Transverse colon (tissue), 4 donors: ENCODE measurements around the gene PPM1H. TPM values are rescaled to one million over a fixed set of nuclear protein-coding genes. Genes with fewer than 3 reads are reported as not detected.

Experiments used
- DNase-seq: peaks from one replicate; pipeline ENCODE4 v3.0.0-alpha.2; 2019
- H3K27ac ChIP-seq, 4 donors: fragments of 200-600 bp; sonication (generic); 2 replicates each; pipeline ENCODE4 v1.5.1; 2016 to 2018; ENCODE audit warnings: inconsistent platforms in 4 of 4
- H3K27me3 ChIP-seq: fragments of 200-600 bp; sonication (generic); 2 replicates; pipeline ENCODE4 v1.5.1; 2017; ENCODE audit warnings: inconsistent platforms
- H3K36me3 ChIP-seq, 4 donors: fragments of 200-600 bp; sonication (generic); 2 replicates each; pipeline ENCODE4 v1.5.1; 2017 to 2019; ENCODE audit warnings: inconsistent platforms in 4 of 4
- H3K4me1 ChIP-seq, 4 donors: fragments of 200-600 bp; sonication (generic); 2 replicates each; pipeline ENCODE4 v1.5.1; 2017 to 2020; ENCODE audit warnings: inconsistent platforms in 4 of 4
- H3K4me3 ChIP-seq, 4 donors: fragments of 200-600 bp; sonication (generic); 1 replicate in 1 of 4; 2 replicates in 3 of 4; pipeline versions ENCODE4 v1.5.1 to v1.6.1; 2017 to 2019; ENCODE audit warnings: inconsistent platforms in 4 of 4
- H3K9me3 ChIP-seq, 2 donors: fragments of 200-600 bp; sonication (generic); 2 replicates each; pipeline ENCODE4 v1.5.1; 2017 to 2019; ENCODE audit warnings: inconsistent platforms in 2 of 2
- EP300 ChIP-seq: sonication (generic); formaldehyde crosslinking; IDR thresholded peaks from one replicate; pipeline ENCODE4 v1.6.1; 2017; ENCODE audit warnings: antibody characterized with exemption, low read depth
- POLR2A ChIP-seq: fragments of 450-650 bp; IDR thresholded peaks from one replicate; pipeline ENCODE4 v1.6.1; 2016; ENCODE audit warnings: antibody characterized with exemption, mild to moderate bottlenecking, moderate library complexity
- POLR2AphosphoS5 ChIP-seq, 3 donors: sonication (generic); formaldehyde crosslinking; IDR thresholded peaks; one replicate each; pipeline ENCODE4 v1.6.1; 2016; ENCODE audit warnings: antibody characterized with exemption in 3 of 3
- WGBS, 2 donors: methylation state at CpG; one replicate each; pipeline ENCODE4 v1.1.5; 2018; ENCODE audit warnings: low coverage in 1 of 2; 5-methylcytosine and 5-hydroxymethylcytosine counted together
- in situ Hi-C, 4 donors: fragments of 200-750 bp; cut with MboI; loops; one replicate each; pipeline versions ENCODE4 v1.15.0 to v1.15.1; 2017; ENCODE audit warnings: low sequenced_read_pairs in 3 of 4, low pct_ligation_motif_present in 1 of 4, low pct_unique_long_range_greater_than_20kb in 1 of 4
- intact Hi-C: fragments of 100-400 bp; cut with DNase I; formaldehyde crosslinking; loops from one replicate; pipeline ENCODE4 v1.15.1; 2023; ENCODE audit warnings: low total_unique reads
- total RNA-seq, 4 donors: library from RNA; depleted of rRNA; stranded (reverse); fragments of >200 nt; gene quantifications; one replicate each; pipeline ENCODE4 v1.1.0, GENCODE V29; 2016
- TF ChIP-seq, protein P1 (sequence below), 5 experiments: fragments of 200-600 bp in 3 of 5; fragments of 450-650 bp in 2 of 5; sonication (generic) in 3 of 5; IDR thresholded peaks; 1 replicate in 2 of 5; 2 replicates in 3 of 5; pipeline ENCODE4 v1.5.1; 2016 to 2017; ENCODE audit warnings: antibody characterized with exemption in 5 of 5, inconsistent platforms in 3 of 5, mild to moderate bottlenecking in 2 of 5, moderate library complexity in 1 of 5

Gene PPM1H
- total RNA-seq, 4 donors from 2014 or later, result 0.37 to 3.2 (median 2.8) TPM

DNA sequence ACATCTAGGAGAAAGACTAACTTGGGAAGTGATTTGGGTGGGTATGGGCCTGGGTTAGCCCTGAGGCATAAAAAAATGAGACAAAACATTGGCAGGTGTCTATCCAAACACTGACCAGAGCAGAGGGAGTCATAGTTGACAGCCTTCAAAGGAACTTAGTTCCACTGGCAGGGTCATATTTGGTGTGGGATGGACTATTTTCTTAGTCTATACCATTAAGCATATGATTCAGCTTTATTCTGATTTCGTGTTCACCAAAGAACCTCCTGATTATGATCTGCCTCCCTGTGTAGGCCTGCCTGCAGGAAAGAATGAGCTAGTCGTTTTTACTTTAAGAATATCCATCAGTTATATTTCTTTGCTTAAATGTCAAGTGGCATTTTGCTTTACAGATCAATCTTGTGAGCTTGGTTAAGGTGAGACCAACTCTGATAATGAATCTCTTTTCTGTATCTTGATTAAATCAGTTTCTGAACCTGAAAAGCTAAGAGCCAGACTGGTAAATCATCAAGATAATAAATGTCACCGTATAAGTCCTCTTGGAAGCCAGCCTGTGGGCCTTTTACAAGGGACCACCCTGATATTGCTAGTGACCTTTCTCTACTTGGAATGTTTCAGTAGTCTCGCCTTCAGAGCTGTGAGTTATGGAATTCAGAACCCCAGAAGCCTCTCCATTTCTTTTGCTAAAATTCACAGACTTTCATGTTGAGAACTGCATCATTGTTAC is 285.4 kb downstream of the PPM1H start:
- H3K9me3 ChIP-seq, result no peaks in the 10 kb centered on the region
- 59 to 67% methylated on average over 3 to 4 of the region's 4 CpGs for WGBS, 2 donors
- H3K36me3 ChIP-seq, result no peaks in the 10 kb centered on the region
- H3K4me3 ChIP-seq, result no peak overlapping the region
- DNase-seq, result no peak
- intact Hi-C loops (no loop called here), in situ Hi-C loops (no loop called here)
- TF ChIP-seq EP300 (no peak), POLR2A (no peak), POLR2AphosphoS5 (IDR thresholded peaks at IDR 0.05) (no peak)
- TF ChIP-seq, protein P1, sequence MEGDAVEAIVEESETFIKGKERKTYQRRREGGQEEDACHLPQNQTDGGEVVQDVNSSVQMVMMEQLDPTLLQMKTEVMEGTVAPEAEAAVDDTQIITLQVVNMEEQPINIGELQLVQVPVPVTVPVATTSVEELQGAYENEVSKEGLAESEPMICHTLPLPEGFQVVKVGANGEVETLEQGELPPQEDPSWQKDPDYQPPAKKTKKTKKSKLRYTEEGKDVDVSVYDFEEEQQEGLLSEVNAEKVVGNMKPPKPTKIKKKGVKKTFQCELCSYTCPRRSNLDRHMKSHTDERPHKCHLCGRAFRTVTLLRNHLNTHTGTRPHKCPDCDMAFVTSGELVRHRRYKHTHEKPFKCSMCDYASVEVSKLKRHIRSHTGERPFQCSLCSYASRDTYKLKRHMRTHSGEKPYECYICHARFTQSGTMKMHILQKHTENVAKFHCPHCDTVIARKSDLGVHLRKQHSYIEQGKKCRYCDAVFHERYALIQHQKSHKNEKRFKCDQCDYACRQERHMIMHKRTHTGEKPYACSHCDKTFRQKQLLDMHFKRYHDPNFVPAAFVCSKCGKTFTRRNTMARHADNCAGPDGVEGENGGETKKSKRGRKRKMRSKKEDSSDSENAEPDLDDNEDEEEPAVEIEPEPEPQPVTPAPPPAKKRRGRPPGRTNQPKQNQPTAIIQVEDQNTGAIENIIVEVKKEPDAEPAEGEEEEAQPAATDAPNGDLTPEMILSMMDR (IDR thresholded peaks at IDR 0.05), result no peak
- no peak overlapping the region for H3K27ac ChIP-seq
- no peaks in the 10 kb centered on the region for H3K4me1 ChIP-seq
- no peaks in the 10 kb centered on the region for H3K27me3 ChIP-seq

DNA sequence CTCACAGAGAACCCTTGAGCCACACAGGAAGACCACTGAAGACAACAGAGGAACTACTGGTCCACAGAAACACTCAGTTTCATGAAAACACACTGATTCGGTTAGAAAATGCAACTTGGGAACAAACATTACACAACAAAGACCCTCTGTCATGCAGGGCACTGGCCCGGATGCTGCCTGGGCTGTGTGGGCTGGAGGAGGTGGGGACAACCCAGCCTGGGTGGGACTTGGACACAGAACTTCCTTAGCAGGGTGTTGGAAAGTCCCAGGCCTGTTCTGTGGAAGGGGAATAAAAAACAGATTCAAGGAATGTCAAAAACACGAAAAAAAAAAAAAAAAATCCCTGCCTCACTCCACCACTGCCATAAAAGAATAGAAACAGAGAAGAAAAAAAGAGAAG is 287.4 kb downstream of the PPM1H start:
- H3K27me3 ChIP-seq, result no peaks in the 10 kb centered on the region
- 58 to 63% methylated on average over 1 to 3 of the region's 3 CpGs for WGBS, 2 donors
- no peaks in the 10 kb centered on the region for H3K4me1 ChIP-seq
- intact Hi-C loops (no loop called here), in situ Hi-C loops (no loop called here)
- H3K36me3 ChIP-seq, result no peaks in the 10 kb centered on the region
- DNase-seq, result no peak
- TF ChIP-seq POLR2A (no peak), POLR2AphosphoS5 (IDR thresholded peaks at IDR 0.05) (no peak), EP300 (no peak)
- TF ChIP-seq, protein P1 (IDR thresholded peaks at IDR 0.05), result no peak
- peak overlapping the region in 1 of 4 donors; percentile 8 for H3K27ac ChIP-seq
- H3K9me3 ChIP-seq, result no peaks in the 10 kb centered on the region
- H3K4me3 ChIP-seq, result no peak overlapping the region

DNA sequence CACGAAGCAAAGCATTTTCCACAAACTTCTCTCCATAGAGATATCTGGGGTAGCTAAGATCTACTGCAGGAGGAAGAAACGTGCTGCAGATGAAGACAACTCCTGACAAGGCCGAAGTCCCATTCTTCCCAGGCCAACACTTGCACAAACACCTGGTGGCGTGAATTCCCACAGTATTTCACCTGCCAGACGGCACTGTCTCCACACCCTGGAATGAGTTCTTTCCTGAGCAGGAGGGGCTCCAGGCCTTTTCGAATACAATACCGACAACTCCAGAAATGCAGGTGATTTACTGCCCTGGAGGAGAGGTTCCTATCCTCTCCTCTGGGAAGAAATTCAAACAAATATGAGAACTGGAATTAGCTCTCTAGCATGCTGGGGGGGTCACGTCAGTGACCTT is 288.4 kb downstream of the PPM1H start:
- no peaks in the 10 kb centered on the region for H3K9me3 ChIP-seq
- DNase-seq, result no peak
- in situ Hi-C loops (no loop called here), intact Hi-C loops (no loop called here)
- WGBS, 2 donors, result 82 to 87% methylated on average over 3 to 8 of the region's 8 CpGs
- no peaks in the 10 kb centered on the region for H3K36me3 ChIP-seq
- H3K27ac ChIP-seq, result no peak overlapping the region
- no peaks in the 10 kb centered on the region for H3K4me1 ChIP-seq
- TF ChIP-seq POLR2AphosphoS5 (IDR thresholded peaks at IDR 0.05) (no peak), POLR2A (no peak), EP300 (no peak)
- TF ChIP-seq, protein P1 (IDR thresholded peaks at IDR 0.05), result no peak
- H3K4me3 ChIP-seq, result no peak overlapping the region
- no peaks in the 10 kb centered on the region for H3K27me3 ChIP-seq

- no peaks in the 10 kb centered on the region for H3K9me3 ChIP-seq
- 94 to 97% methylated on average over 2 of the region's 2 CpGs for WGBS, 2 donors
- no peak overlapping the region for H3K4me3 ChIP-seq
- no peak overlapping the region for H3K27ac ChIP-seq
- TF ChIP-seq POLR2A (no peak), POLR2AphosphoS5 (IDR thresholded peaks at IDR 0.05) (no peak)
- TF ChIP-seq, protein P1 (IDR thresholded peaks at IDR 0.05), result no peak
- intact Hi-C loops, result no loop called here
- H3K27me3 ChIP-seq, result no peaks in the 10 kb centered on the region
- peaks cover 0 to 4% (median 0%) of the 10 kb centered on the region in 4 donors for H3K4me1 ChIP-seq
- in situ Hi-C loops, result no loop called here
- no peak for DNase-seq
- H3K36me3 ChIP-seq, result no peaks in the 10 kb centered on the region
These were observed 291.5 kb downstream of the PPM1H start for GRCh38 chr12:62643486-62643885.
